Measurements from ENCODE around the gene KIAA1671.
A peak's percentile ranks its signal among the peaks of the same experiment; 100 is the strongest.

KIAA1671 gene

GRCh38 chr22:25014896-25015755 lies 62.6 kb downstream of the KIAA1671 start:
- no peak for DNase-seq
- no peak for ATAC-seq

GRCh38 chr22:25016311-25016710 lies 63.8 kb downstream of the KIAA1671 start:
- DNase-seq (no peak), ATAC-seq (no peak)

GRCh38 chr22:25018009-25018408 lies 65.5 kb downstream of the KIAA1671 start:
- no peak for ATAC-seq
- DNase-seq: no peak

GRCh38 chr22:25019427-25020184 lies 67.1 kb downstream of the KIAA1671 start:
- no peak for ATAC-seq
- DNase-seq: no peak

- DNase-seq (no peak), ATAC-seq (no peak)
These were observed 68.9 kb downstream of the KIAA1671 start for GRCh38 chr22:25021409-25021808.

- DNase-seq (no peak), ATAC-seq (no peak)
These were observed 69.6 kb downstream of the KIAA1671 start for GRCh38 chr22:25021976-25022711.

GRCh38 chr22:25023879-25024278 lies 71.4 kb downstream of the KIAA1671 start:
- ATAC-seq (no peak), DNase-seq (no peak)

- ATAC-seq (no peak), DNase-seq (no peak)
These were observed 72.4 kb downstream of the KIAA1671 start for GRCh38 chr22:25024895-25025294.

- ATAC-seq: no peak
- no peak for DNase-seq
These were observed 73.2 kb downstream of the KIAA1671 start for GRCh38 chr22:25025491-25026400.

GRCh38 chr22:25027043-25027906 lies 74.8 kb downstream of the KIAA1671 start:
- DNase-seq: no peak

GRCh38 chr22:25027959-25028840 lies 75.7 kb downstream of the KIAA1671 start:
- DNase-seq (peak; percentile 12), ATAC-seq (no peak)

More at GRCh38 chr22:25027043-25027906, 74.8 kb downstream of the KIAA1671 start:
- ATAC-seq: no peak

- ATAC-seq (no peak), DNase-seq (no peak)
These were observed 76.3 kb downstream of the KIAA1671 start for GRCh38 chr22:25028841-25029141.

GRCh38 chr22:25029181-25029580 lies 76.7 kb downstream of the KIAA1671 start:
- no peak for ATAC-seq
- DNase-seq: no peak

- DNase-seq (no peak), ATAC-seq (no peak)
These were observed 78.1 kb downstream of the KIAA1671 start for GRCh38 chr22:25030636-25031035.

GRCh38 chr22:25032066-25032465 lies 79.5 kb downstream of the KIAA1671 start:
- no peak for DNase-seq
- no peak for ATAC-seq

- DNase-seq (no peak), ATAC-seq (no peak)
These were observed 83.2 kb downstream of the KIAA1671 start for GRCh38 chr22:25035715-25036114.

- no peak for ATAC-seq
- DNase-seq: no peak
These were observed 85.7 kb downstream of the KIAA1671 start for GRCh38 chr22:25038239-25038638.

GRCh38 chr22:25038771-25039170 lies 86.3 kb downstream of the KIAA1671 start:
- DNase-seq (no peak), ATAC-seq (no peak)

GRCh38 chr22:25039255-25039654 lies 86.7 kb downstream of the KIAA1671 start:
- ATAC-seq (no peak), DNase-seq (no peak)

GRCh38 chr22:25039754-25040153 lies 87.2 kb downstream of the KIAA1671 start:
- DNase-seq (no peak), ATAC-seq (no peak)

Measured in stimulated activated naive CD8-positive, alpha-beta T cell treated with anti-CD3 and anti-CD28 coated beads, Interleukin-15, Interleukin-2, amounts not matched to agents 100 U/mL and 50 U/mL, for 24 hours (primary cell).